Right lobe of liver (tissue), 4 donors: Measurements from ENCODE around the gene YAP1.

Source experiments
- POLR2A ChIP-seq: fragments of 450-650 bp; IDR thresholded peaks from one replicate; pipeline ENCODE4 v1.6.1; 2017; ENCODE audit warnings: antibody characterized with exemption, mild to moderate bottlenecking
- TF ChIP-seq, protein P1 (sequence below), 4 donors: fragments of 200-600 bp in 3 of 4; fragments of 450-650 bp in 1 of 4; IDR thresholded peaks; one replicate each; pipeline versions ENCODE4 v1.5.1 to v1.8.0; 2016 to 2022; ENCODE audit warnings: antibody characterized with exemption in 4 of 4, mild to moderate bottlenecking in 2 of 4
- donor health status: DM: no; HTN: no; CAD: no.
- donor health status: DM: no; HTN: no; CAD: no.
- donor health status: DM: no; HTN: yes; CAD: no.

DNA sequence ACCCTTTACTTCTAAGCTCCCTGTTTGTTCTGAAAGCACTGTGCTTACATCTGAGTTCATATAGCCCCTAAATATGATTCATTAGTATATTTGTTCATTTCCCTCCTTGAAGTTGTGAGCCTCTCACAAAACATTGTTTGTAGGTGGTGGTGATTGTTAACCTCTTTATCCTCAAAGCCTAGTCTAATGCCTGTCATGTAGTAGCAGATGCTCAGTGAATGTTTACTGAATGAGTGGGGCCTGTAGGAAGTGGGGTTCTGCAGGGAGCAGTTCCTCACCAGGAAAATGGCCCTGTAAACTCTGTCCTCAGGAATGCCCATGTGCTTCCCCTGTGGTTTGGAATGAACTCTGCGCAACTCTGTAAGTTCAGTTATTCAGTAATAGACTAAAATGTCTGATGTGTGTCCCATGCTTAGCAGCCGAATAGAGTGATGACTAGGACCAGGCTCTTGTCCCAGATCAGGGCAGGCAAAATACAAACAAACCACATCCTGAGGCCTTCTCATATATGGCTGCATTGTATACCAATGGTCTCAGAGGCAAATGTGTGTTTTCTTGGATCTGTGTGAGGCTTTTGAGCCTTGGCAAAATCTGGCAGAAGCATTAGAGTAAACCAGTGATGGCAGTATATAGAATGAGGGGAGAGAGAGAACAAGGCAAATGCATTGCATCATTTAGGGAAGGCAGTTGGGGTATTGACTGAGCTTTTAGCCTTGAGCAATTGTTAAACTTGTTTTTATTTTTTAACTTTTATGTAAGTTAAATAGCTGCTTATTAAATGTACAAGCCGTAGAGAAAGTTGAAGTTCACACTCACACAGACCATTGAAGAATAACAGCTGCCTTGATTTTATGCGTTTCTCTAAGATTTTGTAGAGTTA is 115.7 kb downstream of the YAP1 start:
- TF ChIP-seq POLR2A: no peak
- TF ChIP-seq, protein P1, sequence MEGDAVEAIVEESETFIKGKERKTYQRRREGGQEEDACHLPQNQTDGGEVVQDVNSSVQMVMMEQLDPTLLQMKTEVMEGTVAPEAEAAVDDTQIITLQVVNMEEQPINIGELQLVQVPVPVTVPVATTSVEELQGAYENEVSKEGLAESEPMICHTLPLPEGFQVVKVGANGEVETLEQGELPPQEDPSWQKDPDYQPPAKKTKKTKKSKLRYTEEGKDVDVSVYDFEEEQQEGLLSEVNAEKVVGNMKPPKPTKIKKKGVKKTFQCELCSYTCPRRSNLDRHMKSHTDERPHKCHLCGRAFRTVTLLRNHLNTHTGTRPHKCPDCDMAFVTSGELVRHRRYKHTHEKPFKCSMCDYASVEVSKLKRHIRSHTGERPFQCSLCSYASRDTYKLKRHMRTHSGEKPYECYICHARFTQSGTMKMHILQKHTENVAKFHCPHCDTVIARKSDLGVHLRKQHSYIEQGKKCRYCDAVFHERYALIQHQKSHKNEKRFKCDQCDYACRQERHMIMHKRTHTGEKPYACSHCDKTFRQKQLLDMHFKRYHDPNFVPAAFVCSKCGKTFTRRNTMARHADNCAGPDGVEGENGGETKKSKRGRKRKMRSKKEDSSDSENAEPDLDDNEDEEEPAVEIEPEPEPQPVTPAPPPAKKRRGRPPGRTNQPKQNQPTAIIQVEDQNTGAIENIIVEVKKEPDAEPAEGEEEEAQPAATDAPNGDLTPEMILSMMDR (IDR thresholded peaks at IDR 0.05): no peak
